Heart left ventricle (tissue), 16 donors: ENCODE data around the gene TJP1. TPM values are rescaled to one million over a fixed set of nuclear protein-coding genes. Genes with fewer than 3 reads are reported as not detected.
A peak's percentile ranks its signal among the peaks of the same experiment; 100 is the strongest.
"Not testable (repeated sequence)": the region's sequence is repeated elsewhere in the genome, so short reads cannot be mapped to it uniquely, and the experiment has no call there.

Source experiments
- ATAC-seq, 4 donors: fragments of 200-7000 bp; cut with Tn5 transposase; one replicate each; pipeline ENCODE4 v1.9.1; 2020 to 2022; ENCODE audit warnings: moderate library complexity in 4 of 4, mild to moderate bottlenecking in 3 of 4, moderate number of reproducible peaks in 1 of 4
- DNase-seq, 5 donors: peaks; one replicate each; pipeline ENCODE4 v3.0.0-alpha.2; 2020
- H3K27ac ChIP-seq, 12 donors: fragments of 200-600 bp; sonication (generic) in 4 of 12; one replicate each; pipeline versions ENCODE4 v1.5.0 to v1.8.0; 2016 to 2022; ENCODE audit warnings: mild to moderate bottlenecking in 2 of 12
- H3K27me3 ChIP-seq, 9 donors: fragments of 200-600 bp; sonication (generic) in 2 of 9; one replicate each; pipeline versions ENCODE4 v1.5.1 to v1.8.0; 2016 to 2022; ENCODE audit warnings: mild to moderate bottlenecking in 3 of 9
- H3K36me3 ChIP-seq, 9 donors: fragments of 200-600 bp; sonication (generic) in 2 of 9; one replicate each; pipeline versions ENCODE4 v1.5.0 to v1.8.0; 2018 to 2022; ENCODE audit warnings: mild to moderate bottlenecking in 2 of 9
- H3K4me1 ChIP-seq, 12 donors: fragments of 200-600 bp; sonication (generic) in 4 of 12; one replicate each; pipeline versions ENCODE4 v1.5.0 to v1.8.0; 2016 to 2022; ENCODE audit warnings: mild to moderate bottlenecking in 3 of 12
- H3K4me3 ChIP-seq, 12 donors: fragments of 200-600 bp; sonication (generic) in 4 of 12; one replicate each; pipeline versions ENCODE4 v1.5.0 to v1.8.0; 2017 to 2022; ENCODE audit warnings: mild to moderate bottlenecking in 9 of 12, moderate library complexity in 4 of 12
- H3K9me3 ChIP-seq, 12 donors: fragments of 200-600 bp; sonication (generic) in 4 of 12; one replicate each; pipeline versions ENCODE4 v1.5.0 to v1.8.0; 2016 to 2022; ENCODE audit warnings: mild to moderate bottlenecking in 1 of 12
- CTCF ChIP-seq, 12 donors: fragments of 200-600 bp; sonication (generic) in 4 of 12; IDR thresholded peaks; one replicate each; pipeline versions ENCODE4 v1.5.0 to v1.8.0; 2018 to 2022; ENCODE audit warnings: antibody characterized with exemption in 12 of 12, mild to moderate bottlenecking in 5 of 12
- POLR2A ChIP-seq, 2 donors: fragments of 450-650 bp; IDR thresholded peaks; one replicate each; pipeline ENCODE4 v1.6.1; 2017; ENCODE audit warnings: antibody characterized with exemption in 2 of 2, mild to moderate bottlenecking in 2 of 2, moderate library complexity in 2 of 2
- WGBS, 4 donors: extraction: QIAGEN DNeasy Blood & Tissue Kit in 2 of 4; methylation state at CpG; one replicate each; pipeline versions ENCODE4 v1.1.5 to v1.1.7; 2013 to 2018; 5-methylcytosine and 5-hydroxymethylcytosine counted together
- intact Hi-C, 10 donors: fragments of 100-400 bp; cut with DNase I; formaldehyde crosslinking; loops; one replicate each; pipeline versions ENCODE4 v1.11.1 to v1.14.2; 2022
- polyA plus RNA-seq, 2 donors: library from polyadenylated mRNA; stranded (reverse); fragments of 200-250 nt; gene quantifications; one replicate each; pipeline ENCODE4 v1.2.3, GENCODE V29; 2013
- total RNA-seq, 9 donors: library from RNA; depleted of rRNA in 2 of 9; stranded (reverse); fragments of >200 nt in 2 of 9; fragmentation: NEBNext Ultra II Directional in 3 of 9; extraction: Animal tissue kit (Norgen Biotek cat#: 25700) in 3 of 9; gene quantifications; one replicate each; pipeline versions ENCODE4 v1.1.0 to v1.2.4, GENCODE V29; 2016 to 2023
- donor health status: ischemic (EF 13 %, LVEDD 7.1; RV severe dilation, severe dysfunction).
- donor health status: healthy with polysubstance abuse.
- donor health status: DM: no; HTN: yes; CAD: no.
- donor health status: DM: no; HTN: no; CAD: no.
- donor health status: ischemic (EF 25% LVEDD 6.9; RV normal size, moderate dysfunction).
- donor health status: ischemic (EF 25% LVEDD 5.7; RV mildly dilated, moderate dysfunction).
- donor health status: healthy.
- donor health status: DM: yes; HTN: yes; CAD: no.
- donor health status: ischemic (EF 35%, LVEDD 5.7; RV mildly dilated, moderate dysfunction).
- donor health status: nonischemic (EF 11% LVEDD 7.7; RV severe dilation, severe dysfunction).
- donor health status: DM: yes; HTN: yes; CAD: no.
- donor health status: PGD.
- donor health status: ischemic (EF 29% LVEDD 5.4; RV normal size, mild dysfunction).
- donor health status: nonischemic (EF 23%, LVEDD 6.1; RV moderate dilation, normal function).

The TJP1 gene
- total and polyA plus RNA-seq, 11 donors, result 26.8 to 159 (median 105) TPM

GRCh38 chr15:29734917-29735572, 87.2 kb downstream of the TJP1 start:
- H3K4me1 ChIP-seq, result peaks cover 0 to 19% (median 10%) of the 10 kb centered on the region in 12 donors
- TF ChIP-seq POLR2A (IDR thresholded peaks at IDR 0.05) (no peak), CTCF (IDR thresholded peaks at IDR 0.05) (no peak)
- no peaks in the 10 kb centered on the region for H3K27me3 ChIP-seq
- no peak for DNase-seq
- H3K9me3 ChIP-seq, result no peaks in the 10 kb centered on the region
- ATAC-seq, result no peak
- WGBS, 4 donors, result 69 to 80% (median 80%) methylated on average over 5 of the region's 5 CpGs
- H3K4me3 ChIP-seq, result no peak overlapping the region
- intact Hi-C loops, result loop anchor here in 1 of 10 donors (5.0 kb wide), 1 partner anchor 192 kb away; no protein-coding TSS in a partner anchor
- peak overlapping the region in 3 of 12 donors; percentile 17 to 48 (median 35) for H3K27ac ChIP-seq
- H3K36me3 ChIP-seq, result peaks cover 0 to 100% (median 60%) of the 10 kb centered on the region in 9 donors

- peaks cover 0 to 18% (median 10%) of the 10 kb centered on the region in 12 donors for H3K4me1 ChIP-seq
- intact Hi-C loops, result no loop called here
- no peak overlapping the region for H3K27ac ChIP-seq
- H3K4me3 ChIP-seq, result no peak overlapping the region
- peaks cover 0 to 100% (median 78%) of the 10 kb centered on the region in 9 donors for H3K36me3 ChIP-seq
- DNase-seq (no peak), ATAC-seq (no peak)
- no peaks in the 10 kb centered on the region for H3K27me3 ChIP-seq
- no peaks in the 10 kb centered on the region for H3K9me3 ChIP-seq
- 75 to 87% (median 82%) methylated on average over 3 of the region's 3 CpGs for WGBS, 4 donors
- no peak for TF ChIP-seq POLR2A (IDR thresholded peaks at IDR 0.05)
- no peak for TF ChIP-seq CTCF (IDR thresholded peaks at IDR 0.05)
Measured at GRCh38 chr15:29731865-29732264, 90.4 kb downstream of the TJP1 start.

- H3K27me3 ChIP-seq, DNase-seq, H3K9me3 ChIP-seq, ATAC-seq, H3K27ac ChIP-seq, H3K4me3 ChIP-seq, intact Hi-C loops: not testable (repeated sequence)
- WGBS, 4 donors, result 91 to 96% (median 94%) methylated on average over 15 of the region's 15 CpGs
- Histone ChIP-seq H3K4me1 (peaks cover 0 to 12% (median 0%) of the 10 kb centered on the region in 12 donors), H3K36me3 (peaks cover 0 to 100% (median 85%) of the 10 kb centered on the region in 9 donors)
Measured at GRCh38 chr15:29730471-29730870, 91.8 kb downstream of the TJP1 start.

GRCh38 chr15:29728418-29728817, 93.8 kb downstream of the TJP1 start:
- H3K27me3 ChIP-seq, result no peaks in the 10 kb centered on the region
- H3K9me3 ChIP-seq, result no peaks in the 10 kb centered on the region
- TF ChIP-seq POLR2A (IDR thresholded peaks at IDR 0.05) (no peak), CTCF (IDR thresholded peaks at IDR 0.05) (no peak)
- DNase-seq (no peak), ATAC-seq (peak in 3 of 4 donors; percentile 56 to 67 (median 65))
- H3K4me1 ChIP-seq, result peaks cover 0 to 16% (median 0%) of the 10 kb centered on the region in 12 donors
- intact Hi-C loops, result no loop called here
- H3K36me3 ChIP-seq, result peaks cover 0 to 100% (median 92%) of the 10 kb centered on the region in 9 donors
- no peak overlapping the region for H3K27ac ChIP-seq
- H3K4me3 ChIP-seq, result no peak overlapping the region
- WGBS, 4 donors, result 47 to 57% (median 52%) methylated on average over 2 of the region's 2 CpGs
